B cell (primary cell): ENCODE results near the gene CDC14A. TPM values are rescaled to one million over a fixed set of nuclear protein-coding genes. Genes with fewer than 3 reads are reported as not detected.

Experiments
- ATAC-seq: fragments of 200-7000 bp; cut with Tn5 transposase; one replicate; pipeline ENCODE4 v1.10.0; 2021; ENCODE audit warnings: low read depth, mild to moderate bottlenecking, moderate number of reproducible peaks, moderate library complexity
- CTCF ChIA-PET: fragments of 350-600 bp; sonication (Branson Sonifier 250); formaldehyde crosslinking; loops from one replicate; lab custom pipeline; 2021; ENCODE audit warnings: antibody characterized with exemption, inconsistent platforms; lab: Charles Lee
- POLR2A ChIA-PET: fragments of 350-600 bp; sonication (Branson Sonifier 250); formaldehyde crosslinking; loops from one replicate; lab custom pipeline; 2021; ENCODE audit warnings: antibody characterized with exemption; lab: Charles Lee
- DNase-seq: peaks from one replicate; pipeline ENCODE4 v3.0.0; 2013
- H2AFZ ChIP-seq: 2 replicates; pipeline ENCODE4 v1.6.1; 2012; ENCODE audit warnings: mild to moderate bottlenecking, low read depth, low read length; ENCODE audit not compliant: insufficient read depth, poor library complexity, severe bottlenecking
- H3K27ac ChIP-seq, 2 donors: 1 replicate in 1 of 2; 2 replicates in 1 of 2; pipeline ENCODE4 v1.5.1; 2012 to 2013; ENCODE audit warnings: low read length in 2 of 2, mild to moderate bottlenecking in 2 of 2, moderate library complexity in 1 of 2
- H3K27me3 ChIP-seq, 4 experiments: fragments of 200-600 bp in 1 of 4; sonication (generic) in 1 of 4; replicated peaks in 1 of 4; 1 replicate in 2 of 4; 2 replicates in 2 of 4; pipeline versions ENCODE4 v1.6.1 to v1.7.0; 2013 to 2016; ENCODE audit warnings: low read length in 3 of 4, mild to moderate bottlenecking in 2 of 4, mixed read lengths in 1 of 4, moderate library complexity in 1 of 4; ENCODE audit not compliant: insufficient read depth in 4 of 4, control insufficient read depth in 3 of 4; ENCODE audit errors: control extremely low read depth in 1 of 4
- H3K36me3 ChIP-seq, 2 experiments: replicated peaks in 1 of 2; 1 replicate in 1 of 2; 2 replicates in 1 of 2; pipeline versions ENCODE4 v1.6.1 to v1.7.1; 2013; ENCODE audit warnings: low read length in 1 of 2; ENCODE audit not compliant: insufficient read depth in 2 of 2, control insufficient read depth in 1 of 2; ENCODE audit errors: control extremely low read depth in 1 of 2, extremely low read depth in 1 of 2
- H3K4me1 ChIP-seq, 2 donors: fragments of 200-600 bp in 1 of 2; sonication (generic) in 1 of 2; 1 replicate in 1 of 2; 2 replicates in 1 of 2; pipeline versions ENCODE4 v1.5.1 to v1.6.1; 2013 to 2017; ENCODE audit warnings: low read length in 2 of 2; ENCODE audit not compliant: control insufficient read depth in 2 of 2, insufficient read depth in 2 of 2
- H3K4me2 ChIP-seq: replicated peaks from 2 replicates; pipeline ENCODE3; 2012; ENCODE audit warnings: mild to moderate bottlenecking, low read depth, low read length; ENCODE audit not compliant: poor library complexity, severe bottlenecking
- H3K4me3 ChIP-seq, 5 experiments: fragments of 200-600 bp in 1 of 5; sonication (generic) in 1 of 5; 1 replicate in 3 of 5; 2 replicates in 2 of 5; pipeline versions ENCODE4 v1.5.1 to v1.7.0; 2011 to 2016; ENCODE audit warnings: low read length in 4 of 5, mild to moderate bottlenecking in 4 of 5, low read depth in 2 of 5, control low read depth in 1 of 5, moderate library complexity in 1 of 5; ENCODE audit not compliant: insufficient read depth in 1 of 5; ENCODE audit errors: control extremely low read depth in 1 of 5, extremely low read depth in 1 of 5
- H3K79me2 ChIP-seq: fragments of 200-600 bp; sonication (generic); one replicate; pipeline ENCODE4 v1.6.0; 2016; ENCODE audit warnings: low read length; ENCODE audit not compliant: control insufficient read depth, insufficient read depth
- H3K9ac ChIP-seq: fragments of 200-600 bp; sonication (generic); 2 replicates; pipeline ENCODE4 v1.6.1; 2017; ENCODE audit warnings: mild to moderate bottlenecking, low read length, moderate library complexity
- H3K9me3 ChIP-seq, 3 donors: one replicate each; pipeline versions ENCODE4 v1.6.1 to v1.7.1; 2013; ENCODE audit warnings: low read length in 2 of 3; ENCODE audit not compliant: control insufficient read depth in 2 of 3, insufficient read depth in 1 of 3; ENCODE audit errors: control extremely low read depth in 1 of 3
- H4K20me1 ChIP-seq: 2 replicates; pipeline ENCODE4 v1.6.0; 2012; ENCODE audit warnings: mild to moderate bottlenecking, low read length; ENCODE audit not compliant: insufficient read depth, control insufficient read depth, poor library complexity, severe bottlenecking
- H3K27ac Mint-ChIP-seq: one replicate; pipeline ENCODE4 v1.8.0; 2021; ENCODE audit warnings: mixed read lengths
- H3K27me3 Mint-ChIP-seq: one replicate; pipeline ENCODE4 v1.8.0; 2021; ENCODE audit warnings: mixed read lengths
- H3K4me1 Mint-ChIP-seq: one replicate; pipeline ENCODE4 v1.8.0; 2021; ENCODE audit warnings: mixed read lengths
- H3K4me3 Mint-ChIP-seq: one replicate; pipeline ENCODE4 v1.8.0; 2021; ENCODE audit warnings: mixed read lengths
- H3K9me3 Mint-ChIP-seq: one replicate; pipeline ENCODE4 v1.8.0; 2022; ENCODE audit warnings: mixed read lengths; ENCODE audit not compliant: insufficient read depth
- CTCF ChIP-seq: fragments of 200-600 bp; IDR thresholded peaks from one replicate; pipeline ENCODE4 v1.8.0; 2022; ENCODE audit warnings: antibody characterized with exemption, mild to moderate bottlenecking
- EZH2 ChIP-seq: IDR thresholded peaks from 2 replicates; pipeline ENCODE4 v1.6.1; 2012; ENCODE audit warnings: borderline replicate concordance, low read depth, mild to moderate bottlenecking, moderate library complexity, low read length; ENCODE audit not compliant: insufficient read depth, poor library complexity, severe bottlenecking
- WGBS: methylation state at CpG from one replicate; pipeline ENCODE4 v1.1.5; 2013; ENCODE audit warnings: missing lambda C conversion rate; ENCODE audit not compliant: insufficient coverage; 5-methylcytosine and 5-hydroxymethylcytosine counted together
- intact Hi-C: fragments of 100-400 bp; cut with micrococcal nuclease; formaldehyde crosslinking; loops from one replicate; pipeline ENCODE4 v1.10.0; 2022
- polyA plus RNA-seq: library from polyadenylated mRNA; depleted of rRNA; stranded (reverse); fragments of >200 nt; gene quantifications from 2 replicates; pipeline ENCODE4 v1.2.3, GENCODE V29; 2012
- total RNA-seq, 2 donors: library from RNA; stranded (reverse); fragments of 120-200 nt in 1 of 2; gene quantifications; 1 replicate in 1 of 2; 2 replicates in 1 of 2; pipeline versions ENCODE4 v1.2.3 to v1.2.4, GENCODE V29; 2013 to 2022

The CDC14A gene
- total and polyA plus RNA-seq, 2 donors (not counting 1 experiment from before 2014, with no cell fraction given), result 6.1 to 41.7 TPM

- Histone ChIP-seq H3K79me2 (no peaks in the 10 kb centered on the region), H3K9ac (no peak overlapping the region), H3K9me3 (no peaks in the 10 kb centered on the region), H4K20me1 (no peaks in the 10 kb centered on the region), H3K4me2 (no peak overlapping the region), H3K4me3 (no peak overlapping the region), H3K27ac (no peak overlapping the region), H3K27me3 (peaks cover 0 to 8% (median under 1%) of the 10 kb centered on the region in 4 experiments), H3K4me1 (no peaks in the 10 kb centered on the region), H3K36me3 (no peaks in the 10 kb centered on the region), H2AFZ (no peak overlapping the region)
- ChIA-PET CTCF (no interaction called here), POLR2A (no interaction called here)
- no peak for TF ChIP-seq CTCF
- TF ChIP-seq EZH2, result no peak
- H3K4me1 Mint-ChIP-seq, result no peaks in the 10 kb centered on the region
- no CpG with 5 or more reads among the region's 1 CpG for WGBS
- ATAC-seq, result no peak
- intact Hi-C loops, result no loop called here
- H3K9me3 Mint-ChIP-seq, result no peaks in the 10 kb centered on the region
- no peak overlapping the region for H3K4me3 Mint-ChIP-seq
- H3K27ac Mint-ChIP-seq, result no peak overlapping the region
- DNase-seq, result no peak
- peaks cover 32% of the 10 kb centered on the region for H3K27me3 Mint-ChIP-seq
Observed at GRCh38 chr1:100545855-100546254, 193.5 kb downstream of the CDC14A start.

- Mint-ChIP-seq H3K27me3 (peaks cover 10% of the 10 kb centered on the region), H3K27ac (no peak overlapping the region), H3K4me1 (no peaks in the 10 kb centered on the region), H3K9me3 (peaks cover 17% of the 10 kb centered on the region), H3K4me3 (no peak overlapping the region)
- ATAC-seq, result no peak
- no peak for TF ChIP-seq EZH2
- no peak for TF ChIP-seq CTCF
- peaks cover 0 to 1% (median 0%) of the 10 kb centered on the region in 4 experiments for H3K27me3 ChIP-seq
- H3K4me1 ChIP-seq, result no peaks in the 10 kb centered on the region
- H3K79me2 ChIP-seq, result no peaks in the 10 kb centered on the region
- intact Hi-C loops, result no loop called here
- POLR2A ChIA-PET, result no interaction called here
- H3K9ac ChIP-seq, result no peak overlapping the region
- no peak overlapping the region for H3K27ac ChIP-seq
- no peaks in the 10 kb centered on the region for H3K36me3 ChIP-seq
- no peak for DNase-seq
- no peak overlapping the region for H3K4me2 ChIP-seq
- H4K20me1 ChIP-seq, result no peaks in the 10 kb centered on the region
- 75% methylated on average over 1 of the region's 2 CpGs for WGBS
- H3K4me3 ChIP-seq, result no peak overlapping the region
- CTCF ChIA-PET, result no interaction called here
- peaks cover 0 to 17% (median 4%) of the 10 kb centered on the region in 3 donors for H3K9me3 ChIP-seq
- no peak overlapping the region for H2AFZ ChIP-seq
Observed at GRCh38 chr1:100552031-100552430, 199.7 kb downstream of the CDC14A start.
